Left ventricle myocardium inferior (tissue), 1 donor: Measurements from ENCODE around the gene MX2. TPM values are rescaled to one million over a fixed set of nuclear protein-coding genes. Genes with fewer than 3 reads are reported as not detected.

ENCODE experiments used
- DNase-seq: peaks from one replicate; pipeline ENCODE4 v3.0.0-alpha.2; 2020
- H3K27ac ChIP-seq: fragments of 200-600 bp; replicated peaks from 2 replicates; pipeline ENCODE4 v1.8.0; 2021
- H3K27me3 ChIP-seq: fragments of 200-600 bp; 2 replicates; pipeline ENCODE4 v1.8.0; 2021; ENCODE audit warnings: low read depth
- H3K36me3 ChIP-seq: fragments of 200-600 bp; 2 replicates; pipeline ENCODE4 v1.8.0; 2021
- H3K4me1 ChIP-seq: fragments of 200-600 bp; 2 replicates; pipeline ENCODE4 v1.8.0; 2021
- H3K4me3 ChIP-seq: fragments of 200-600 bp; 2 replicates; pipeline ENCODE4 v1.8.0; 2021; ENCODE audit warnings: mild to moderate bottlenecking, moderate library complexity
- H3K9me3 ChIP-seq: fragments of 200-600 bp; replicated peaks from 2 replicates; pipeline ENCODE4 v1.8.0; 2021
- CTCF ChIP-seq: fragments of 200-600 bp; IDR thresholded peaks from 2 replicates; pipeline ENCODE4 v1.8.0; 2021; ENCODE audit warnings: antibody characterized with exemption, mild to moderate bottlenecking, borderline replicate concordance
- intact Hi-C: fragments of 100-400 bp; cut with micrococcal nuclease; formaldehyde crosslinking; loops from one replicate; pipeline ENCODE4 v1.11.0; 2022
- total RNA-seq: library from RNA; stranded (reverse); fragmentation: NEBNext Ultra II Directional; extraction: Animal tissue kit (Norgen Biotek cat#: 25700); gene quantifications from one replicate; pipeline ENCODE4 v1.2.1, GENCODE V29; 2021
- donor health status: DM: no; HTN: yes; CAD: no; lungs with severe emphysema.

Gene MX2
- total RNA-seq, 1 donor from 2014 or later, result 5.4 TPM

GRCh38 chr21:41441546-41441945 is 79.7 kb downstream of the MX2 start:
- TF ChIP-seq CTCF, result no peak
- Histone ChIP-seq H3K27me3 (no peaks in the 10 kb centered on the region), H3K9me3 (no peaks in the 10 kb centered on the region), H3K36me3 (peaks cover 90% of the 10 kb centered on the region), H3K27ac (no peak overlapping the region), H3K4me1 (no peaks in the 10 kb centered on the region), H3K4me3 (no peak overlapping the region)
- no peak for DNase-seq
- intact Hi-C loops, result no loop called here

GRCh38 chr21:41442481-41443186 is 80.8 kb downstream of the MX2 start:
- DNase-seq, result no peak
- H3K27ac ChIP-seq, result no peak overlapping the region
- no peak for TF ChIP-seq CTCF
- H3K4me3 ChIP-seq, result no peak overlapping the region
- peaks cover 90% of the 10 kb centered on the region for H3K36me3 ChIP-seq
- intact Hi-C loops, result no loop called here
- no peaks in the 10 kb centered on the region for H3K9me3 ChIP-seq
- no peaks in the 10 kb centered on the region for H3K4me1 ChIP-seq
- no peaks in the 10 kb centered on the region for H3K27me3 ChIP-seq

GRCh38 chr21:41443562-41443961 is 81.7 kb downstream of the MX2 start:
- intact Hi-C loops, result no loop called here
- no peak for TF ChIP-seq CTCF
- Histone ChIP-seq H3K9me3 (no peaks in the 10 kb centered on the region), H3K27ac (no peak overlapping the region), H3K4me1 (no peaks in the 10 kb centered on the region), H3K36me3 (peaks cover 88% of the 10 kb centered on the region), H3K27me3 (no peaks in the 10 kb centered on the region), H3K4me3 (no peak overlapping the region)
- DNase-seq, result no peak

GRCh38 chr21:41444703-41445464 is 83.1 kb downstream of the MX2 start:
- DNase-seq, result no peak
- intact Hi-C loops, result no loop called here

GRCh38 chr21:41445465-41445862 is 83.6 kb downstream of the MX2 start:
- Histone ChIP-seq H3K4me1 (no peaks in the 10 kb centered on the region), H3K27me3 (no peaks in the 10 kb centered on the region), H3K36me3 (peaks cover 86% of the 10 kb centered on the region), H3K4me3 (no peak overlapping the region), H3K9me3 (no peaks in the 10 kb centered on the region), H3K27ac (no peak overlapping the region)
- intact Hi-C loops, result no loop called here
- no peak for DNase-seq
- TF ChIP-seq CTCF, result no peak

More at GRCh38 chr21:41444703-41445464, 83.1 kb downstream of the MX2 start:
- Histone ChIP-seq H3K9me3 (no peaks in the 10 kb centered on the region), H3K27ac (no peak overlapping the region), H3K27me3 (no peaks in the 10 kb centered on the region), H3K36me3 (peaks cover 85% of the 10 kb centered on the region), H3K4me1 (no peaks in the 10 kb centered on the region), H3K4me3 (no peak overlapping the region)
- no peak for TF ChIP-seq CTCF
